Choroid plexus epithelial cell (primary cell): ENCODE measurements around the gene AOPEP.

Experiments
- DNase-seq: peaks from one replicate; pipeline ENCODE4 v3.0.0-alpha.2; 2010; ENCODE audit warnings: low read depth
- H3K4me3 ChIP-seq: 2 replicates; pipeline ENCODE4 v1.5.1; 2011; ENCODE audit warnings: low read depth, mild to moderate bottlenecking, control low read depth, low read length, moderate library complexity
- CTCF ChIP-seq: conservative IDR thresholded peaks from 2 replicates; pipeline ENCODE4 v1.5.1; 2011; ENCODE audit warnings: low read depth, mild to moderate bottlenecking, control low read depth, inconsistent platforms, low read length, moderate library complexity

AOPEP gene

GRCh38 chr9:94760010-94760409 lies 33.5 kb downstream of the AOPEP start:
- no peak for DNase-seq
- no peak for TF ChIP-seq CTCF
- H3K4me3 ChIP-seq, result no peak overlapping the region

- DNase-seq, result no peak
- no peak for TF ChIP-seq CTCF
- H3K4me3 ChIP-seq, result no peak overlapping the region
Measured at GRCh38 chr9:94760660-94761059, 34.2 kb downstream of the AOPEP start.

GRCh38 chr9:94761481-94761880 lies 35.0 kb downstream of the AOPEP start:
- no peak for TF ChIP-seq CTCF

GRCh38 chr9:94767331-94768072 lies 41.0 kb downstream of the AOPEP start:
- H3K4me3 ChIP-seq, result no peak overlapping the region
- DNase-seq, result no peak
- no peak for TF ChIP-seq CTCF

More at GRCh38 chr9:94761481-94761880, 35.0 kb downstream of the AOPEP start:
- no peak overlapping the region for H3K4me3 ChIP-seq
- peak; percentile 57 for DNase-seq

- no peak for DNase-seq
- no peak for TF ChIP-seq CTCF
- H3K4me3 ChIP-seq, result no peak overlapping the region
Measured at GRCh38 chr9:94768766-94769165, 42.3 kb downstream of the AOPEP start.

GRCh38 chr9:94770334-94770733 lies 43.8 kb downstream of the AOPEP start:
- no peak overlapping the region for H3K4me3 ChIP-seq
- TF ChIP-seq CTCF, result no peak
- no peak for DNase-seq

- H3K4me3 ChIP-seq, result no peak overlapping the region
- TF ChIP-seq CTCF, result no peak
- no peak for DNase-seq
Measured at GRCh38 chr9:94771096-94771495, 44.6 kb downstream of the AOPEP start.
